ENCODE data around the gene ETF1. TPM values are rescaled to one million over a fixed set of nuclear protein-coding genes. Genes with fewer than 3 reads are reported as not detected.

The ETF1 gene
- total and polyA plus RNA-seq, 9 of the 15 experiments (the other 6 are each of a cell fraction or from before 2014, with no cell fraction given): 53.7 to 209 (median 164) TPM

DNA sequence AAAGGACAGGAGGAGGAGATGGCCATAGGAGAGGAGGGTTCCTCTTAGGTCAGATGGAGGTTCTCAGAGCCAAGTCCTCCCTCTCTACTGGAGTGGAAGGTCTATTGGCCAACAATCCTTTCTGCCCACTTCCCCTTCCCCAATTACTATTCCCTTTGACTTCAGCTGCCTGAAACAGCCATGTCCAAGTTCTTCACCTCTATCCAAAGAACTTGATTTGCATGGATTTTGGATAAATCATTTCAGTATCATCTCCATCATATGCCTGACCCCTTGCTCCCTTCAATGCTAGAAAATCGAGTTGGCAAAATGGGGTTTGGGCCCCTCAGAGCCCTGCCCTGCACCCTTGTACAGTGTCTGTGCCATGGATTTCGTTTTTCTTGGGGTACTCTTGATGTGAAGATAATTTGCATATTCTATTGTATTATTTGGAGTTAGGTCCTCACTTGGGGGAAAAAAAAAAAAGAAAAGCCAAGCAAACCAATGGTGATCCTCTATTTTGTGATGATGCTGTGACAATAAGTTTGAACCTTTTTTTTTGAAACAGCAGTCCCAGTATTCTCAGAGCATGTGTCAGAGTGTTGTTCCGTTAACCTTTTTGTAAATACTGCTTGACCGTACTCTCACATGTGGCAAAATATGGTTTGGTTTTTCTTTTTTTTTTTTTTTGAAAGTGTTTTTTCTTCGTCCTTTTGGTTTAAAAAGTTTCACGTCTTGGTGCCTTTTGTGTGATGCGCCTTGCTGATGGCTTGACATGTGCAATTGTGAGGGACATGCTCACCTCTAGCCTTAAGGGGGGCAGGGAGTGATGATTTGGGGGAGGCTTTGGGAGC lies 74.7 kb downstream of the ETF1 start (continued):
- TF ChIP-seq TSHZ1 (CRISPR knock-in tag; IDR thresholded peaks at IDR 0.05): no peak
- TF ChIP-seq ZMIZ1 (IDR thresholded peaks at IDR 0.05; ENCODE audit: low read depth in 2 of 2, low read length in 2 of 2): peak in 1 of 2 experiments; percentile 1; a peak in 1 of 4 replicates
- TF ChIP-seq BRCA1 (IDR thresholded peaks at IDR 0.05): no peak
- no peak for TF ChIP-seq BRCA1 (CRISPR knock-in tag; IDR thresholded peaks at IDR 0.05)
- peak; percentile 61; the same call in 1 of the 2 replicates for TF ChIP-seq ZNF717 (CRISPR knock-in tag; IDR thresholded peaks at IDR 0.05)
- no peak; a peak in 1 of 4 replicates for TF ChIP-seq FOXK2 (conservative IDR thresholded peaks at IDR 0.05 in 1 of 2, IDR thresholded peaks at IDR 0.05 in 1 of 2; ENCODE audit: low read depth in 2 of 2)
- no peak for TF ChIP-seq SMAD4 (CRISPR knock-in tag; conservative IDR thresholded peaks at IDR 0.05)
- TF ChIP-seq ZNF324 (CRISPR knock-in tag; IDR thresholded peaks at IDR 0.05): no peak
- no peak for TF ChIP-seq NR4A1 (CRISPR knock-in tag; IDR thresholded peaks at IDR 0.05)
- TF ChIP-seq NR4A1 (tag; IDR thresholded peaks at IDR 0.05): no peak
- peak; percentile 67 for TF ChIP-seq ARHGAP35 (IDR thresholded peaks at IDR 0.05; ENCODE audit: partially characterized antibody)
